Gastroesophageal sphincter (tissue), 4 donors: Measurements from ENCODE around the gene HACD2. TPM values are rescaled to one million over a fixed set of nuclear protein-coding genes. Genes with fewer than 3 reads are reported as not detected.

Source experiments
- ATAC-seq: fragments of 150-250 bp; one replicate; pipeline ENCODE4 v1.9.1; 2016; ENCODE audit warnings: mild to moderate bottlenecking, moderate library complexity
- H3K27ac ChIP-seq, 4 donors: fragments of 200-600 bp; sonication (generic) in 3 of 4; 1 replicate in 3 of 4; 2 replicates in 1 of 4; pipeline ENCODE4 v1.5.1; 2016 to 2019
- H3K27me3 ChIP-seq: fragments of 200-600 bp; sonication (generic); one replicate; pipeline ENCODE4 v1.5.1; 2019
- H3K36me3 ChIP-seq, 2 donors: fragments of 200-600 bp; sonication (generic); one replicate each; pipeline ENCODE4 v1.5.1; 2019; ENCODE audit warnings: control low read depth in 1 of 2
- H3K4me1 ChIP-seq, 3 donors: fragments of 200-600 bp; sonication (generic); 1 replicate in 2 of 3; 2 replicates in 1 of 3; pipeline ENCODE4 v1.5.1; 2016 to 2019; ENCODE audit warnings: control low read depth in 2 of 3
- H3K4me3 ChIP-seq, 2 donors: fragments of 200-600 bp; sonication (generic); one replicate each; pipeline ENCODE4 v1.5.1; 2019; ENCODE audit warnings: mild to moderate bottlenecking in 1 of 2, moderate library complexity in 1 of 2
- H3K9me3 ChIP-seq, 3 donors: fragments of 200-600 bp; sonication (generic); one replicate each; pipeline ENCODE4 v1.5.1; 2017 to 2019; ENCODE audit warnings: control low read depth in 2 of 3
- CTCF ChIP-seq, 4 experiments: fragments of 200-600 bp in 2 of 4; fragments of 450-650 bp in 2 of 4; sonication (generic) in 1 of 4; IDR thresholded peaks; one replicate each; pipeline ENCODE4 v1.5.1; 2017 to 2019; ENCODE audit warnings: antibody characterized with exemption in 4 of 4, mild to moderate bottlenecking in 2 of 4, moderate library complexity in 2 of 4
- EP300 ChIP-seq: sonication (generic); formaldehyde crosslinking; IDR thresholded peaks from one replicate; pipeline ENCODE4 v1.6.1; 2017; ENCODE audit warnings: antibody characterized with exemption, mild to moderate bottlenecking
- POLR2A ChIP-seq, 2 donors: fragments of 450-650 bp; IDR thresholded peaks; one replicate each; pipeline ENCODE4 v1.6.1; 2017; ENCODE audit warnings: antibody characterized with exemption in 2 of 2, mild to moderate bottlenecking in 2 of 2, moderate library complexity in 1 of 2
- POLR2AphosphoS5 ChIP-seq: sonication (generic); formaldehyde crosslinking; IDR thresholded peaks from one replicate; pipeline ENCODE4 v1.6.1; 2017; ENCODE audit warnings: antibody characterized with exemption
- WGBS, 2 donors: methylation state at CpG; one replicate each; pipeline ENCODE4 v1.1.5; 2018; ENCODE audit warnings: low coverage in 1 of 2; 5-methylcytosine and 5-hydroxymethylcytosine counted together
- total RNA-seq, 4 donors: library from RNA; depleted of rRNA; stranded (reverse); fragments of >200 nt; gene quantifications; one replicate each; pipeline ENCODE4 v1.1.0, GENCODE V29; 2016

HACD2 gene
- total RNA-seq, 4 donors from 2014 or later, result 21.3 to 36.7 (median 28.1) TPM

- Histone ChIP-seq H3K4me3 (no peak overlapping the region), H3K27me3 (no peaks in the 10 kb centered on the region), H3K36me3 (no peaks in the 10 kb centered on the region), H3K4me1 (peaks cover 0 to 4% (median 0%) of the 10 kb centered on the region in 3 donors), H3K9me3 (no peaks in the 10 kb centered on the region), H3K27ac (no peak overlapping the region)
- ATAC-seq, result no peak
- WGBS, 2 donors, result 46 to 56% methylated on average over 2 of the region's 2 CpGs
- TF ChIP-seq POLR2A (IDR thresholded peaks at IDR 0.05), result no peak
These were observed 44.6 kb downstream of the HACD2 start for GRCh38 chr3:123540285-123540684.

- Histone ChIP-seq H3K9me3 (no peaks in the 10 kb centered on the region), H3K27me3 (no peaks in the 10 kb centered on the region), H3K27ac (no peak overlapping the region), H3K4me1 (peaks cover 0 to 16% (median 0%) of the 10 kb centered on the region in 3 donors), H3K4me3 (no peak overlapping the region), H3K36me3 (no peaks in the 10 kb centered on the region)
- TF ChIP-seq CTCF (IDR thresholded peaks at IDR 0.05), result no peak
- no peak for TF ChIP-seq POLR2AphosphoS5
- TF ChIP-seq EP300, result no peak
- TF ChIP-seq POLR2A (IDR thresholded peaks at IDR 0.05), result no peak
- no peak for ATAC-seq
- WGBS, 2 donors, result 82 to 93% methylated on average over 4 to 5 of the region's 5 CpGs
These were observed 48.5 kb downstream of the HACD2 start for GRCh38 chr3:123536153-123536895.

- 86% methylated on average over 1 of the region's 1 CpG; no CpG with 5 or more reads in 1 of the 2 donors for WGBS, 2 donors
- TF ChIP-seq POLR2A (IDR thresholded peaks at IDR 0.05) (no peak), EP300 (no peak), CTCF (IDR thresholded peaks at IDR 0.05) (no peak), POLR2AphosphoS5 (no peak)
- peaks cover 0 to 16% (median 0%) of the 10 kb centered on the region in 3 donors for H3K4me1 ChIP-seq
- no peak for ATAC-seq
- H3K27me3 ChIP-seq, result no peaks in the 10 kb centered on the region
- H3K36me3 ChIP-seq, result no peaks in the 10 kb centered on the region
- no peak overlapping the region for H3K27ac ChIP-seq
- no peaks in the 10 kb centered on the region for H3K9me3 ChIP-seq
- H3K4me3 ChIP-seq, result no peak overlapping the region
These were observed 49.3 kb downstream of the HACD2 start for GRCh38 chr3:123535580-123535979.

GRCh38 chr3:123534264-123534663 is 50.6 kb downstream of the HACD2 start:
- TF ChIP-seq CTCF (IDR thresholded peaks at IDR 0.05) (no peak), EP300 (no peak), POLR2A (IDR thresholded peaks at IDR 0.05) (no peak), POLR2AphosphoS5 (no peak)
- Histone ChIP-seq H3K27me3 (no peaks in the 10 kb centered on the region), H3K27ac (no peak overlapping the region), H3K9me3 (no peaks in the 10 kb centered on the region), H3K4me1 (peaks cover 0 to 16% (median 0%) of the 10 kb centered on the region in 3 donors), H3K36me3 (no peaks in the 10 kb centered on the region), H3K4me3 (no peak overlapping the region)
- no peak for ATAC-seq
- 81 to 93% methylated on average over 4 of the region's 4 CpGs for WGBS, 2 donors

GRCh38 chr3:123533554-123534159 is 51.2 kb downstream of the HACD2 start:
- Histone ChIP-seq H3K36me3 (no peaks in the 10 kb centered on the region), H3K9me3 (no peaks in the 10 kb centered on the region), H3K27me3 (no peaks in the 10 kb centered on the region), H3K27ac (no peak overlapping the region), H3K4me3 (no peak overlapping the region), H3K4me1 (peaks cover 0 to 16% (median 0%) of the 10 kb centered on the region in 3 donors)
- 71 to 79% methylated on average over 2 of the region's 2 CpGs for WGBS, 2 donors
- no peak for ATAC-seq
- TF ChIP-seq POLR2AphosphoS5 (no peak), CTCF (IDR thresholded peaks at IDR 0.05) (no peak), POLR2A (IDR thresholded peaks at IDR 0.05) (no peak), EP300 (no peak)
